NCI-H187 treated with DMSO at 0.1 percent for 48 hours (cell line): Measurements from ENCODE around the gene BMPER.

Source experiments
- DNase-seq: peaks from one replicate; lab custom pipeline; 2025; lab: John Stamatoyannopoulos, UW

BMPER gene

GRCh38 chr7:34093276-34093675, 187.9 kb downstream of the BMPER start:
- no peak for DNase-seq

DNA sequence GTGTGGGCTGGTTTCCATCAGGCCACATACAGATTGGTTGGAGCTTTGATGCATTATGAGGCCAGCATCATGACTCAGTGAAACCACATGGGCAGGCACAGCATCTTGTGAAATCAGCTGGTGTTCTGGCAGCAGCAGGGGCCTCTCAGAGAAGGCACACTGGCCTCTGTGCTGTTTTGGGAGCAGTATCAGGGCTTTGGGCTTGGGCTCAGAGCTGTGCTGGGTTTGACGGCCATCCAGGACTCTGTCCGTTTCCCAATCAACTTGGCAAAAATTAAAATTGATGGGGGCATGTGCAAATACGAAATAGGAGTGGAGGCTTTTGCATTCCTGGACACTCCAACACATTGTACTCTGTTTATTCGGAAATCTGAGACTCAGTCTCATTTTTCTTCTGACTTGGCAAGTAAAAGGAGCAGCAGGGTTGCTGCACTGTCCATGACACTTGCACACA, 190.9 kb downstream of the BMPER start:
- DNase-seq = no peak

DNA sequence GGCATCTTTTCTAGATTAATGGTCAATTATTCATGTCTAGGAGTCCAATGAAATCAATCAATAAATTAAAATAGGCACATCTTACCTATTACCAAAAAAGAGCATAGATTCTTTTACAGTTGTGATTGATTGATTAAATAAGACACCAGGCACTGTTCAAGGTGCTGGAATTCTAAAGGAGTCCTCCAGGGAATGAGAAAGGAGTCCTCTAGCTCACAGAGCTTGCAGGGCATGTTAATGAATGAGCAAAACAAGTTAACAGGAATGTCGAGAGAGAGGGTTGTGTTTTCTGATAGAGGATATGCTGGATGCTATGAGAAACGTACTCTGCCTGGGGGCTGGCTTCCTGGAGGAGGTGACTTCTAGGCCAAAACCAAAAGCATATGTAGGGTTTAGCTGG, 191.4 kb downstream of the BMPER start:
- DNase-seq = no peak

DNA sequence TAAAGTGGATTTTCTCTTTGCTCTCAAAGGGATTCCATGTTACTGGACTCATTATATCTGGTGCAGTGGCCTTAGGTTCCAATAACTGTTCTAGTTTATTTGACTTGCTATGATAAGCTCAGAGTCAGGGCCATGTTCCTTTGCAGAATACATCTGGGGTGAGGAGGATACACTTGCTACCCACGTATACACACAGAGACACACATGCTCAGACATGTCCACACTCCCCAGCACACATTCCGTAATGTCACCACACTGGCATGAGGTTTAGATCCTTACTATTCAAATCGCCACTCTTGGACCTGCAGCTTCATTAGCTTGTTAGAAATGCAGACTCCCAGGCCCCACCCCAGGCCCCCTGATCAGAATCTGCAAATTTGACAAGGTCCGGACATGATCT, 195.3 kb downstream of the BMPER start:
- no peak for DNase-seq

- DNase-seq = no peak
Measured at GRCh38 chr7:34104115-34104514, 198.8 kb downstream of the BMPER start.

DNA sequence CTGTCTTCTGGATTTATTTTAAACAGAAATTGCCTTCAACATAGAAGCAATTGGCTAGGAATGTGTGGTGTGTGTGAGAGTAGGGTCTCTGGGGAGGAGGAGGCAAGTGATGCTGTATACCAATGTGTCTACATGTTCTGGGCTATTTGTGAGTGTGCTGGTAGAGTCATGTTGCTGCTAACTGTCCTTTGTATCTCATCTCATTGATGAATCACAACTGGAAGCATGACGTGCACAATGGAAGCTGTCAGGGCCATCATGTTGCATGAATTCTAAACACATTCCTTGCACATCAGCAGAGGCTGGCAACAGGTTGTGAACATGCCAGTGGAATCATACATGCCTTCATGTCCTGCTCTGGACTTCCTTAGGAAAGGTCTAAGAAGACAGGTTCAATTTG, 199.7 kb downstream of the BMPER start:
- no peak for DNase-seq

- DNase-seq = no peak
Measured at GRCh38 chr7:34107276-34107675, 201.9 kb downstream of the BMPER start.

- DNase-seq = no peak
Measured at GRCh38 chr7:34108165-34108564, 202.8 kb downstream of the BMPER start.

DNA sequence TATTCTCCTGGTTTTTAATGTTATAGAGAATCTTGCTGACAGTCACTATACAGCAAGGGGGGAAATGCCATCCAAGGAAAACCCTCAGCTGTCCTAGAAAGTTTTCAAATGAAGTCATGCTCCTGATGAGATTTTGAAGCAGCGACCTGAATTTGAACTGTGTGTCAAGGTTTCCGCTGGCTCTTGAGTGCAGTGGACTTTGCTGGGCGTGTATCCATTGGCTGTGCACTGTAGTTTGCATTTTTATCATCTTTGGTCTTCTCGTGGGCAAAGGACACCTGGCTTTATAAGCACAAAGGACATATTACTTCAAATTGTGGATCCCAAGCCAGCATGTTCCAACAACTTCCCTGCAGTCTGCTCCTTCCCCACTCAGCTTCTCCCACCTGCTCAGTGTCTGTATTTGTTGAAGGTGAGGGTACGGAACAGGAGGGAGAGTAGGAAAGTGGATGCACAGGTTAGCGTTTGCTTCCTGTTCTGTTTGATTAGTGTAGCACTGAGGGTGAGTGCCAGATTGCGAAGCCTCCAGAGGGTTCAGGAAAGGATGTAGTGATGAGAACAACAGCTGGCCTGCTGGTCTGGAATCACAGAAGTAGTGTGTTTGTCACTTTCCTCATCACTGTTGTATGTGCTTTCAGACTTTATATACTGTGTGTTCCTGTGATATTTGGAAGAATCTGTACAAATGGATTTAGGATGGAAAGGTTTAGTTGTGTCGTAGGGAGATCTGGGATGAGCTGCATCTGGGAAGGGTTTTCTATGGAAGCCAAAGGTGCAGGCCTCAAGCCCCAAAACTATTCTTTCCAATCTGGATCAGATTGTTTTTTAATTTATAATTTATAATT, 204.8 kb downstream of the BMPER start:
- DNase-seq = no peak

DNA sequence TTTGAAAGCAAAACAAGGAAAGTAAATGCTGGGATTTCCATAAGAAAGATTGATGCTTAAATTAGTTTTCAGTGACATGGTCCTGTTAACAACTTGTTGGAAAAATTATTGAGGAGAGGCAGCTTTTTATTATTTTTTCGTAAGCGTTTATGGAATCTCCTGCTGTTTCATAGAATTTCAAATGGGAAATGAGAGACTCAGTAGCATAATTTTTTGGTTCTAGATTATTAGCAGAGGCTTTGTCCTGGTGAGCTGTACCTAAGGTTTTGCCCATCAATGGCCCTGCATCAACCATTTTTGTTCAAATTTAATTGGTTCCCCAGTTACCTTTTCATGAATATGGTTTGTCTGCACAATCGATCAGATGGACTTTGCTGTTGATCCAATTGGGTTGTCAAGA, 205.7 kb downstream of the BMPER start:
- no peak for DNase-seq

GRCh38 chr7:34115503-34115902, 210.2 kb downstream of the BMPER start:
- DNase-seq = no peak

- no peak for DNase-seq
Measured at GRCh38 chr7:34117573-34117972, 212.2 kb downstream of the BMPER start.

GRCh38 chr7:34121366-34121765, 216.0 kb downstream of the BMPER start:
- no peak for DNase-seq

DNA sequence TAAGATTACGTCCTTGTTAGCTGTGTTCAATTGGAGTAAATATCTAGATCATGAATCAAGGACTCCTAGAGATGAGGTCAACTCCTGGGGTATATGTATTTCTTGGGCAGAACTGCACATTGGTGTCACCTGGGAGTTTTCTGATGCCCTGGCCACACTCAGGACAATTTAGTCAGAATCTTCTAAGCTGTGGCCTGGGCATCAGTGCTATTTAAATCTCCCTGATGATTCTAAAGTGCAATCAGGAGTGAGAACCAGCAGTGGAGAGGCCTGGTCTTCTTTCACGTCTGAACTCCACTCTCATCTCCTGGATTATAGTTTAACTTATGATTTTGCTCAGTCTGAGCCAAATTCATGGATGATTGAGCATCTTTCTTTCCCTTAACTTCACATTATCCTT, 218.0 kb downstream of the BMPER start:
- DNase-seq = no peak

GRCh38 chr7:34124765-34125164, 219.4 kb downstream of the BMPER start:
- DNase-seq = no peak

- no peak for DNase-seq
Measured at GRCh38 chr7:34128762-34129161, 223.4 kb downstream of the BMPER start.

GRCh38 chr7:34130558-34131295, 225.4 kb downstream of the BMPER start:
- no peak for DNase-seq

DNA sequence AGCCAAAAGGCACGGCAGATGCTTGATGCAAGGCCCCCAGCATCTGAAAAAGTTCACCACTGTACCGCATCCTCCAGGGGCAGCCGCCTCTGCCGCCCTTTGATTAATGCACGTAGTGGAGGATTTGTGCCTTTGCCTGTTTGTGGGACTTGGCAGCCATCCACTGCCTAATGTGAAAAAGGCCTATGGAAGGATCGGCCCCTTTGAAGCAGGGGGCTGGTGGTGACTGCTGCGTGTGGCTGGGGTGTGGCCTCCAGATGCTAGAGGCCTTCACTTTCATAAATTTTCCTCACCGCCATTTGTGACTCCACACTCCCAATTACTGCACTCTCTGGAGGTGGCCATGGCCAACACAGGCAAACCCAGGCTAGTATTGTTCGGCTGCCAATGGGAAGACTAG, 226.0 kb downstream of the BMPER start:
- DNase-seq = no peak

GRCh38 chr7:34133356-34133982, 228.1 kb downstream of the BMPER start:
- no peak for DNase-seq

DNA sequence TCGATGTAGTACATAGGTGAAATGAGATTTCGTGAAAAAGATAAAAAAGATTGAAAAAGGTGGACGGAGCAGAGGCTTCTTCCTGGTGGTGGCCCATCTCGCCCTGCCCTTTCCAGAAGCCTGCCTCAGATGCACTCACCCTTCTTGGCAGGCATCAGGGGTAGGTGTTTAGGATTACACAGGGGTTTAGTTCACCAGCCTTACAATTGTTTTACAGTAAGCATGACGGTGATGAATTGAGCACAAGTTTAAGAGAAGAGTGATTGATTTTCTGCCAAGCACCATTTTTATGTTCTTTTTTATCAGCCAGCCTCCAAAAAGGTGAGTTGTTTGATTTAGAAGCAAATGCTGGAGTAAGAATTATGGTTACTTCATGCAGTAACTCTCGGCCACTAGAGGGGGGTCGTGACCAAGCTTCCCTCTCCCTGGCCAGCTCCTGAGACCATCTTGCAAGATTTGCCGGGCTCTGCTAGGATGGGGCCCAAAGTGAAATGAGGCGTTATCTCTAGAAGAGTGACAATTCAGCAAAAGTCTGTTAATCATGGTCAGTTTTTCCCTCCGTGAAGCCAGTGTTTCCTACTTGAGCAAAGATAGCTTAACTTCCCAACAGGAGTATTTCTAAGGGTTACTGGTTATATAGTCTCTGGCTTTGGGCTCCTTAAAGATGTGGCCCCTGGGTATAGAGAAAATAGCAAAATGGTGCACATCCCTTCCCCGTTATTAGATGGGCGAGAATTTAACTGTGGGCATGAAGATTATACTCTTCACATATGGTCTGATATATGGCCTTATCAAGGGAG, 228.8 kb downstream of the BMPER start:
- no peak for DNase-seq

DNA sequence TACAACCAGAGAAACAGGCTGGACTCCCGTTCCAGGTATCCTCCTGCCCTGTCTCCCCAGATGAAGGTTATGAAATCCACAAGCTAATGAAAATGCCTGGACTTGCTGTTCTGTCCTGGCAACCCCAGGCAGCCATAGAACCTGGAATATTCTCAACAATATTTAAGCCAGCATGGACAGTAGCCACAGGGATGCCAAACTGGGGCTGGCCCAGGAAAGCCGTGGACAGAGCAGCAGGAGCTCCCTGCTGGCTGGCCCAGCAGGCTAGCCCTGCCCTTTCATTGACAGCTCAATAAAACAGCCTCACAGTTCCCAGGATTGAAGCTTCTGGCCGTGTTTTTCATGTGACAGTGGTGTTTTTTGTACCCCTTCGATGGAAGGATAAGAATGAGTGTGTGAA, 230.6 kb downstream of the BMPER start:
- no peak for DNase-seq

DNA sequence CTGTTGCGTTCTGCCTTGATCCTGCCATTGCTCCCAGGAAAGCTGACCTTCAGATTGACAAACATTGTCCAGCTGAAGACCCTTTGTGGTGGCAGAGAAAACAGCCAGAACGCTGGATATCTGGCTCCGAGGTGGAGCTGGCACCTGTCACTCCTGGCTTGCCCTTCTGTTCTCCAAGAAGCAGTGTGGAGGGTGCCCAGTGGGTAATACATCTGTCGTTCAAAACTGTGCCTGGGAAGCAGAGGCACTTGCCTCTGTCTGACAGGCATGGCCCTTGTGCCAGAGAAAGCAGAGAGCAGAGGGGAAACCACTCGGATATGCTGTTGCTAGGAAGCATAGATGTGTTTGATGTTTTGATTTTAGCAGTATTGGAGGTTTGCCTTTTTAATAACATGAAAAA, 231.4 kb downstream of the BMPER start:
- no peak for DNase-seq
